IPS-15b (cell line): Measurements from ENCODE around the gene LASP1.

Experiments used
- H3K27me3 ChIP-seq: one replicate; pipeline ENCODE4 v1.6.1; 2013; ENCODE audit warnings: low read length; ENCODE audit not compliant: control insufficient read depth, insufficient read depth
- H3K36me3 ChIP-seq: one replicate; pipeline ENCODE4 v1.6.1; 2013; ENCODE audit warnings: low read length; ENCODE audit not compliant: control insufficient read depth, insufficient read depth
- H3K4me1 ChIP-seq: one replicate; pipeline ENCODE4 v1.6.1; 2013; ENCODE audit warnings: mild to moderate bottlenecking, low read length; ENCODE audit not compliant: control insufficient read depth, insufficient read depth
- H3K4me3 ChIP-seq: one replicate; pipeline ENCODE4 v1.5.1; 2013; ENCODE audit warnings: low read depth, low read length
- H3K9ac ChIP-seq: one replicate; pipeline ENCODE4 v1.6.1; 2013; ENCODE audit warnings: low read depth, mild to moderate bottlenecking, low read length
- H3K9me3 ChIP-seq: one replicate; pipeline ENCODE4 v1.6.1; 2013; ENCODE audit warnings: mild to moderate bottlenecking, low read length; ENCODE audit not compliant: control insufficient read depth, insufficient read depth

The LASP1 gene, protein sequence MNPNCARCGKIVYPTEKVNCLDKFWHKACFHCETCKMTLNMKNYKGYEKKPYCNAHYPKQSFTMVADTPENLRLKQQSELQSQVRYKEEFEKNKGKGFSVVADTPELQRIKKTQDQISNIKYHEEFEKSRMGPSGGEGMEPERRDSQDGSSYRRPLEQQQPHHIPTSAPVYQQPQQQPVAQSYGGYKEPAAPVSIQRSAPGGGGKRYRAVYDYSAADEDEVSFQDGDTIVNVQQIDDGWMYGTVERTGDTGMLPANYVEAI

DNA sequence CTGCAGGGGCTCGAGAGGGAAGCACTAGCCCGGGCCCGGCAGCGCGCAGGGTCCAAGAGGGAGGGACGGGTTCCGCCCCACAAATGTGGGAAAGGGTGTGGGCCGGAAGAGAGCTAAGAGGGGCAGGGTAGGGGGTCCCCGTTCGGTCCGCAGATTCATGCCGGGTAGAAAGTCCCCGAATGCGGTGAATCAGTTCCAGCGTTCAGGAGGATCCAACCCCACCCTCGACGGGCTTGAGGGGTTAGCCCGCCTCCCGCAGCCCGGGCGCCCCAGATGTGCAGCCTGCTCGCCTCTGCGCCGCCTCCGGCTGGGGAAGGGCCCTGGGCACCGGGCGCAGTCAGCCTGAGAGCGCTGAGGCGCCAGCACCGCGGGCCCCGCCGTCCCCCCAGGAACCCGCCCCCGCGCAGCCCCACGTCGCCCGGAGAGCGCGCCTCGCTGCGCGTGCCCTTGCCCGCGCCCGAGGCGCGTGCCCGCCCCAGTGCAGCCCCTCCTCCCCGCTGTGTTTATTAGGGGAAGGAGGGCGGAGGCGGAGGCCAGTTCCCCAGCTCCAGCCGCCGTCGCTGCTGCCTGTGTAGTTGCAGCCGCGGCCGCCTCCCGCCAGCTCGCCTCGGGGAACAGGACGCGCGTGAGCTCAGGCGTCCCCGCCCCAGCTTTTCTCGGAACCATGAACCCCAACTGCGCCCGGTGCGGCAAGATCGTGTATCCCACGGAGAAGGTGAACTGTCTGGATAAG is at the start of gene LASP1:
Gene LASP1, plus strand, starts transcription at position 533 of the 733 bp plus-strand sequence. Its CDS starts 132 bp downstream, at position 665.
- Histone ChIP-seq H3K9ac (peak within 1 kb of the TSS; percentile 92), H3K4me1 (peaks cover 16% of the 10 kb centered on the region), H3K36me3 (no peaks in the 10 kb centered on the region)

DNA sequence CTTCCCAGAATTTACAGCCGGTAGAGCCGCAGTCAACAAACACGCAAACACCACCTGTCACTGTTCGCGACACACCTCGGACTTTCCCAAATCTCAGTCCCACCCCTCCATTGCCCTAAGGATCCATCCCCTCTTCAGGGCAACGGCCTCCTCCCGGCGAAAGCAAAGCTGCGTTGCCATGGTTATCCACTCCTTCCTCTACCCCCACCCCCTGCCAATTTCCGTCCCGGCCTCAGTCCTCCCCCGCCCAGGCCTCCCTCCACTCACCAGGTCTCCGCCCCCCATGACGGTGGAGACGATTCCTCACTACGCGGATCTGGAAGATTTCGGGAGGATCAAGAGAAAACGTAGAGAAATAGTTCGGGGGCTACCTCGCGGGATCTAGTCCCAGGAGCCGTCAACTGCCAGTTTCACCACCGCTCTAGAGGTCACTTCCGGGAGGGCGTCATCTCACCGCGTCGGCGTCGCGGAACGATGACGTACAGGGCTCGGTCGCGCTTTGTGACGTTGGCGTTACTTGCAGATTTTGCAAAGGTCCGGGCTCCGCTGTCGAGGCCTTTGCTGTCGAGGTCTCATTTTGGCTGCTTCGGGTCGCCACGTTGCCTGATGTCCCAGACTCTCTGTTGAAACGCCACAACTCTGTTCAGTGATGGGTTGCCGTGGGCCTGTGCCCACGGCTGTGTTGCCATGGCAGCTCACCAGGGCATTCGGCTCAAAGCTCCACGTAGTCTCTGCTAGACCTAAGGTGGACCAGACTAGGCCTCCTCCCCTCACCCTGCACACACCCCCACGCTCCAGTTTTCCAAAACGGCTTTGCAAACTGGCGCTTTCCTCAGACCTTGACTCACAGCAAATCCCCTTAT is 44.7 kb upstream of the LASP1 start, which contains the start of gene CWC25:
Gene CWC25, minus strand, starts transcription at position 423 of the 863 bp plus-strand sequence. Its CDS starts 138 bp downstream, at position 285.
- Histone ChIP-seq H3K9me3 (no peaks in the 10 kb centered on the region), H3K27me3 (no peaks in the 10 kb centered on the region), H3K9ac (peak within 1 kb of the TSS; percentile 99), H3K36me3 (peaks cover 3% of the 10 kb centered on the region), H3K4me1 (no peaks in the 10 kb centered on the region), H3K4me3 (peak within 1 kb of the TSS; percentile 88)

More for the DNA sequence above, at the start of gene LASP1:
- Histone ChIP-seq H3K4me3 (peak within 1 kb of the TSS; percentile 90), H3K27me3 (no peaks in the 10 kb centered on the region), H3K9me3 (no peaks in the 10 kb centered on the region)

DNA sequence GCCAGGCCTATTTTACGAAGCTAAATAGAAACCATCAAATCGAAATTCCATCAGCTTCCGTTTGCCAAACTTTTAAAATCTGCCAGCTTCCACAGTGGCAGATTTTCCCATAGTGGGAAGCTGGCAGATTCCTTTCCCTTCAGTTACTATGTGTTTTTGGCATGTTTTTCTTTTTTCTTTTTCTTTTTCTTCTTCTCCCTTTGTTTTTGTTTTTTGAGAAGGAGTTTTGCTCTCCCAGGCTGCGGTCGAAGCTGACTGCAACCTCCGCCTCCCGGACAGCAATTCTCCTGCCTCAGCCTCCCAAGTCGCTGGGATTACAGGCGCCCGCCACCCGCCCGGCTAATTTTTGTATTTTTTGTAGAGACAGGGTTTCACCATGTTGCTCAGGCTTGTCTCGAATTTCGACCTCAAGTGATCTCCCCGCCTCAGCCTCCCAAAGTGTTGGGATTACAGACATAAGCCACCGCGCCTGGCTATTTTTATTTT is 44.1 kb upstream of the LASP1 start:
- Histone ChIP-seq H3K36me3 (peaks cover 3% of the 10 kb centered on the region), H3K4me3 (peak overlapping the region; percentile 88), H3K4me1 (no peaks in the 10 kb centered on the region), H3K27me3 (no peaks in the 10 kb centered on the region), H3K9me3 (no peaks in the 10 kb centered on the region), H3K9ac (peak overlapping the region; percentile 99)

DNA sequence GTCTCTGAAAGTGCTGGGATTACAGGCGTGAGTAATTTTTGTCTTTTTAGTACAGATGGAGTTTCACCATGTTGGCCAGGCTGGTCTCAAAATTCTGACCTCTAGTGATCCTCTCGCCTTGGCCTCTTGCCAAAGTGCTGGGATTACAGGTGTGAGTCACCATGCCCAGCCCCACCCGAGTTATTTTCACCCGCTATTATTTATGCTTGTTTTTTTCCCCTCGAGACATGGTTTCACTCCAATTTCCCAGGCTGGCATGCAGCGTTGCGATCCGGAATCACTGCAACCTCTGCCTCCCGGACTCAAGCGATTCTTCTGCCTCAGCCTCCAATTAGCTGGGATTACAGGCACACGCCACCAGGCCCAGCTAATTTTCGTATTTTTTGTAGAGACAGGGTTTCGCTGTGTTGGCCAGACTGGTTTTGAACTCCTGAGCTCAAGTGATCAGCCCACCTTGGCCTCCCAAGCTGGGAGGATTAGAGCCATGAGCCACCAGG is 25.5 kb upstream of the LASP1 start:
- no peak overlapping the region for H3K4me3 ChIP-seq
- no peaks in the 10 kb centered on the region for H3K9me3 ChIP-seq
- H3K9ac ChIP-seq = no peak overlapping the region

DNA sequence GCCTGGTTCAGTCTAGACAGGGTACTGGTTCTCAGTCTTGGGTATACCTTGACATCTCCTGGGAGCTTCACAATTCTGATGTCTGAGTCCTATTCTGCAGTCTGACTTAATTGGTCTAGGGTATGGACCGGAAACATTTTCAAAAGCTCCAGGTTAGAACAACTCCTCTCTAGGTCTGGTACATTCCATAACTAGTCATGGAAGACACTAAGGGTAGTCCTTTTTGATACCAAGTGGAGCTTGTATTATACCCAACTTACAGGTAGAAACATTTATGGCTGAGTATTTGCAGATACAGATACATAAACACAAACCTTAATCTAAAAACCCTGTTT is 21.3 kb upstream of the LASP1 start:
- H3K36me3 ChIP-seq = peaks cover 55% of the 10 kb centered on the region
- H3K9ac ChIP-seq = no peak overlapping the region
- H3K27me3 ChIP-seq = no peaks in the 10 kb centered on the region
- H3K9me3 ChIP-seq = no peaks in the 10 kb centered on the region
- H3K4me3 ChIP-seq = no peak overlapping the region
- no peaks in the 10 kb centered on the region for H3K4me1 ChIP-seq

More for the DNA sequence above, 25.5 kb upstream of the LASP1 start:
- H3K4me1 ChIP-seq = peaks cover 3% of the 10 kb centered on the region
- no peaks in the 10 kb centered on the region for H3K27me3 ChIP-seq
- peaks cover 17% of the 10 kb centered on the region for H3K36me3 ChIP-seq

DNA sequence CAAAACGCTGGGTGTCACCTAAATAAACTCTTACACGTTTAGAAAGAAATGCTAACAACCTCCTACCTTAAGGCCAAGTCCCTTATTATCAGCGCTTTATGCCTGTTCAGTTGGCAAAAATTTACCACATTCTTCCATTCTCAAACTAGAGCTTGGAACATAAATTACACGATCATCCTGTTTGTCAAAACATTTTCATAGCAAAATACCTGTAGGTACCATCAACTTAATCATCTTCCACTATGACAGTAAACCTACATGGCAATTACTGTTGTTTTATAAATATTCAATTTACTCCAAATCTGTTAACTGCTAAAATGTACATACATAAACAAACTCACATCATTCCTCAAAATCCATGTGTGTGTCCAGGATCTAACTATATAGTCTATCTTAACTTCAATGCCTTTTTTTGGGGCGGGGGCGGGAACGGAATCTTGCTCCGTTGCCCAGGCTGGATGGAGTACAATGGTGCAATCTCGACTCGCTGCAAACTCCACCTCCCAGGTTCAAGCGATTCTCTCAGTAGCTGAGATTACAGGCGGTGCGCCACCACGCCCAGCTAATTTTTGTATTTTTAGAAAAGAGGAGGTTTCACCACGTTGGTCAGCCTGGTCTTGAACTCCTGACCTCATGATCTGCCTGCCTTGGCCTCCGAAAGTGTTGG is 20.8 kb upstream of the LASP1 start:
- Histone ChIP-seq H3K4me1 (no peaks in the 10 kb centered on the region), H3K4me3 (no peak overlapping the region), H3K9ac (no peak overlapping the region), H3K36me3 (peaks cover 55% of the 10 kb centered on the region), H3K9me3 (no peaks in the 10 kb centered on the region), H3K27me3 (no peaks in the 10 kb centered on the region)

DNA sequence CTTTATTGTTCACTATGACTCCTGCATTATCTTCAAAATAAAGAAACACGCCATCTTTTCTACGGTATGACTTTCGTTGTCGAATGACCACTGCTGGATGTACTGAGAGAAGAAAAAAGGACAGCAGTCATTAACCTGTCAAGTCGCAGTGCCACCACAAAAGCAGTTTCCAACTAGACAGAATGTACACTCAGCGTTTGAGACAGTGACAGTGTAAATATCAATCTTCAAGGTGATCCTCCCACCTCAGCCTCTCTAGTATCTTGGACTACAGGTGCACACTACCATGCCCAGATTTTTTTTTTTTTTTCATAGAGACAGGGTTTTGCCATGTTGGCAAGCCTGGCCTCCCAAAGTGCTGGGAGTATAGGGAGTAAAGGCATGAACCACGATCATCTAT is 19.5 kb upstream of the LASP1 start:
- Histone ChIP-seq H3K4me1 (no peaks in the 10 kb centered on the region), H3K9ac (no peak overlapping the region), H3K4me3 (peak overlapping the region; percentile 100), H3K27me3 (no peaks in the 10 kb centered on the region), H3K9me3 (no peaks in the 10 kb centered on the region), H3K36me3 (peaks cover 55% of the 10 kb centered on the region)

DNA sequence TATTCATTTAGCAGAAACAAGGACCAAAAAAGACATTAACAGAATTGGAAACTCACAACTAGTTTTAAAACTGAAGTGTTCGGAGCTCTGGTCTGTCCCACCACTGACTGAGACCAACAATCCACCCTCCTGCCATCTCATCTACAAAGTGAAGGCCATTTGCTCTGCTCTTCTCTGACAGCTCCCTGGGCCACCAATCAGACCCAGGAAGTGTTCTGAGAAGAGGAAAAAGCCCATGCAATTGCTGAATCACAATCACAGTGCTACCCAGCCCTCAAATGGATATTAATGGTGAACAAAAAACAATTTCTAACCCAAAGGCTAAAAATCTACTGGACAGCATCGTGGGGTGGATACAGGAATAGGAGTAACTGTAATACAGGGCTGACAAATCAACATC is 18.4 kb upstream of the LASP1 start:
- peaks cover 54% of the 10 kb centered on the region for H3K36me3 ChIP-seq

DNA sequence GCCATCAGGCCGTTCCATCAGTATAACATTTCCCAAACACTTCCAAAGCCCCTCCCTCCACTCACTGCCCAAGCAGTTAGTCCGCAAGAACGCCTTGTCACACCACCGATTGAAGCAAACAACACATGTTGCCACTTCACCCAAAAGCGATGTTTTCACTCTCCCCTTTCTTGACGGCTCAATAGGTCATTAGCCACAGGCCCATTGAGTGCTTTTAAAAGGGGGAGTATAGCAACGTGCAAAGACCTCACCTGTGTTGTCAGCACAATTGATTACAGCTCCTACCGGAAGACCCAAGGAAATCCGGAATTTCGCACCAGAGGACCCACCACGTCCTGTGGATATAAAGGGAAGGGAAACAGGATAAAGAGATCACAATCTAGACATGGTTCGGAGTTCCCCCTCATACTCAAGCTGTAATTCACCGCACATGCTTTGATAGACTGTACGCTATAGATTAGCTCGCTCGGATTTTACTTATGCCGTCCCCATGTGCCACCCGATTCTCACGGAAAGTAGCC is 17.0 kb upstream of the LASP1 start:
- peak overlapping the region; percentile 100 for H3K4me3 ChIP-seq
- peaks cover 45% of the 10 kb centered on the region for H3K36me3 ChIP-seq
- no peaks in the 10 kb centered on the region for H3K27me3 ChIP-seq
- no peaks in the 10 kb centered on the region for H3K4me1 ChIP-seq
- H3K9ac ChIP-seq = peak overlapping the region; percentile 100
- no peaks in the 10 kb centered on the region for H3K9me3 ChIP-seq

More for the DNA sequence above, 18.4 kb upstream of the LASP1 start:
- peak overlapping the region; percentile 100 for H3K9ac ChIP-seq
- H3K27me3 ChIP-seq = no peaks in the 10 kb centered on the region
- peak overlapping the region; percentile 100 for H3K4me3 ChIP-seq
- H3K4me1 ChIP-seq = no peaks in the 10 kb centered on the region
- H3K9me3 ChIP-seq = no peaks in the 10 kb centered on the region

DNA sequence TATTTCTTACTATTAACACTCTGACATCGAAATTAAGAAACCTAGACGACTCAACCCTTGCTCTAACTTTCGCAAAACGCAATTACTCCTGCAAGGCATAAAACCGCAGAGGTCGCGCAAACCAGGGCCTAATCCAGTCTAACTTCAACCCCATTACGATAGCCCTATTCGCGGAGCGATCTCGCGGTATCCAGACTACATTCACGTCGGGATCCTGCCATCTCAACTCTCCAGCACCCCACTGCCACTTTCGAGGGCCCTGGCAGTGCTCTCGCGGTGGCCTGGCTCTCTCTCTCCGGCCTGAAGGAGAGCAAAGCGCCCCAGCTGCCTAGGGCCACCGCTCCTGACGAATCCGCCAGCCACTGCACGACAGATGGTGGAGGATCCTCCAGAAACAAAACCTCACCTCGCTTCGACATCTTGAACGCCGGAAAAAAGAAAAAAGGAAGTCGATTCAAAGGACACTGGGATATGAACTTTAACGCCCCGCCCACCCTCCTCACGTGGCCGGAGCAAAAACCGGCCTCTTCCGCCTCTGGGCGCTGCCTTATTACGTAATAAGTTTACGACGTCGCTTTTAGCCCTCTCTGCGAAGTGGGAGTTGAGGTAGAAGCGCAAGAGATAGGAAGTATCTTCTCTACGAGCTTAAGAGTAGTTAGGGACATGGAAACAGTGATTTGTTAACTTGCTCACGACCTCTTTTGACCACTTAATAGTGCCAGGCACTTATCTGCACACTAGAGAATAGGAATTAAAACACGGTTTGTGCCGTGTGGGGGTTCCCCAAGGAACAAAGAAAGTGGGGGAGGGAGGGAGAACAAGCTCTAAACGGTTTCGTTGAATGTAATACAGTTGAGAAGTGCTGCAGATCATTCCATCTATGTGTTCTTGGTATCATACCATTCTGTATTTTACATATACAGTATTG is 16.3 kb upstream of the LASP1 start, which contains the start of gene RPL23:
Gene RPL23, minus strand, starts transcription at position 430 of the 928 bp plus-strand sequence. Its CDS starts 11 bp downstream, at position 419.
- Histone ChIP-seq H3K9me3 (no peaks in the 10 kb centered on the region), H3K4me1 (no peaks in the 10 kb centered on the region), H3K36me3 (peaks cover 44% of the 10 kb centered on the region), H3K9ac (peak within 1 kb of the TSS; percentile 100), H3K4me3 (peak within 1 kb of the TSS; percentile 100), H3K27me3 (no peaks in the 10 kb centered on the region)
